Myocyte (in vitro differentiated cells): Measurements from ENCODE around the gene PSME4. TPM values are rescaled to one million over a fixed set of nuclear protein-coding genes. Genes with fewer than 3 reads are reported as not detected.
"Not testable (repeated sequence)": the region's sequence is repeated elsewhere in the genome, so short reads cannot be mapped to it uniquely, and the experiment has no call there.

Experiments used
- DNase-seq: peaks from one replicate; pipeline ENCODE4 v3.0.0-alpha.2; 2012; ENCODE audit warnings: low read depth
- total RNA-seq: library from RNA; depleted of rRNA; stranded (reverse); fragments of >200 nt; gene quantifications from 2 replicates; pipeline ENCODE4 v1.2.3, GENCODE V29; 2014

The PSME4 gene
- total RNA-seq, 1 donor from 2014 or later, result 51.5 TPM

GRCh38 chr2:53964257-53964952, 6.4 kb downstream of the PSME4 start:
- no peak for DNase-seq

GRCh38 chr2:53961478-53962216, 9.1 kb downstream of the PSME4 start:
- DNase-seq, result not testable (repeated sequence)

GRCh38 chr2:53960476-53960875, 10.3 kb downstream of the PSME4 start:
- DNase-seq, result no peak

GRCh38 chr2:53958443-53958842, 12.3 kb downstream of the PSME4 start:
- no peak for DNase-seq

DNA sequence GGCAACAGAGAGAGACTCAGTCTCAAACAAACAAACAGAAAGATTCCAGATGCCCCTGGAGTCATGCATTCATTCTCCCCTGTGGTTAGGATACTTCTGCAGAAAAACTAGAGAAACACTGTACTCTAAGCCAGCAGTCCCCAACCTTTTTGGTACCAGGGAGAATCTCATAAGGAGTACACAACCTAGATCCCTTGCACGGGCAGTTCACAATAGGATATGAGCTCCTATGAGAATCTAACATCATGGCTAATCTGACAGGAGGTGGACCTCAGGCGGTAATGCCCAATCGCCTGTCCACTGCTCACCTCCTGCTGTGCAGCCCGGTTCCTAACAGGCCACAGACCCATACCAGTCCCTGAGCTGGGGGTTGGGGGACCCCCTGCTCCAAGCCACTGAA, 18.3 kb downstream of the PSME4 start:
- no peak for DNase-seq

DNA sequence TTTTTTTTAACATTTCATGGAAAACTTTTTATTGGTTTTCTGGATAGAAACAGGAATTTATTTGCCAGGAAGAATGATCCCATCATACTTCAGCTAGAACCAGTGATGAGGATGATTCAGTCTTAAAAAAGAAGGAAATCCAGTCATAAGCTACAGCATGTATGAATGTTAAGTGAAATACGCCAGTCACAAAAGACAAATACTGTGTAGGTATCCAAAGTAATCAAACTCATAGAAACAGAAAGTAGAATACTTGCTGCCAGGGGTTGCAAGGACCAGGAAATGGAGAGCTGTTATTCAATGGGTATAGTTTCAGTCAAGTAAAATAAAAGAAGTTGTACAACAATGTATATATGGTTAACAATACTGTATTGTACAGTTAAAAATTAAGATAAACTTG, 21.3 kb downstream of the PSME4 start:
- DNase-seq, result no peak

GRCh38 chr2:53945538-53945937, 25.3 kb downstream of the PSME4 start:
- DNase-seq, result no peak

- DNase-seq, result no peak
Observed at GRCh38 chr2:53944542-53944941, 26.3 kb downstream of the PSME4 start.

DNA sequence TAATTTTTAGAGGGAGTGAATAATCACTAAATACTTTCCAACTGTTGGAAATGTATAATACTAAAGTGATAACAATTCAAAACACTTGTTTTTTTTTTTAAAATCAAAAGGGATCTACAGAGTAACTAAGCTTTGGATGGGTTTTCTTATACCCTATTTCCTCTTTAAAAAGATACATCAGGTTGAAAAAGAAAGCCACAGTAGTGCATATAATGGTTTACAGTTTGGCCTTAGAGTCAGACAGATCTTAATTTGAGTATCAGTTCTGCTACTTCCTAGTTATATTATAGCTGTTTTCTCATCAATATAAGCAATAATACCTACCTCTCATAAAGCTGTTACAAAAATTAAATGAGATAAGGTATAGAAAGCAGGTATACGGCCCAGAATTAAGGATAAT, 28.5 kb downstream of the PSME4 start:
- DNase-seq, result no peak

- DNase-seq, result no peak
Observed at GRCh38 chr2:53941749-53942148, 29.0 kb downstream of the PSME4 start.

DNA sequence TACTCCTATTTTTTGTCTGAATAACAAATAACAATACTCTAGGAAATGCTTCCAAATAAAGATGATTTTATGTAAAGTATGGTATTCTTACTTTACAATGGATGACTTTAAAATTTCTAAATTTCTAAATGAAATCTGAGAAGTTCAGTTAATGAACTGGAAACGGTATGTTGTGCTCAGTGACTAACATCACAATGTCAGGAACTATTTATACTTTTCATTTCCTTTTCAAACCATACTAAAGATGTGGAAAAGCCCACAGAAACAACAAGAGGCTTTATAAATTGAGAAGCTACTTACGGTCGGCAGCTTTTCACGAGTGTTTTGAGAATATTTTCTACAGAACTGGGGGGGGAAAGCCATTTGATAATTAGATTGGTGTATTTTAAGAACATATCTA, 31.1 kb downstream of the PSME4 start:
- no peak for DNase-seq

DNA sequence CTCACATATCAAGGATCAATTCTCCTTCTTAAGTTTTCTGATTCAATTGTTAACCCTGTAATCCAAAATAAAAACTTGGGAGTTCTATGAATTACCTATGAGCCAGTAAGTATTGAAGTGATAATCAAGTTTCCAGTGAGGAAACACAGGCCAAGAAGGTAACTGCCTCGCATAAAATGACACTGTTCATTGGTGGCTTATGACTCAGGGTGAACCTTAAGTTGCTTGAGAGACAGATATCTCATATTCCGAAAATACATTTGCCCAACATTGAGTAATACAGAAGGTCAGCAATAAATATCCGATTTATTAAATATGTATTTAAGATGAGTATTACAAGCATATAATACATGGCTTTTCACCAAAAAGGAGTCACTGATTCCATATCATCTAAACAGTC, 31.9 kb downstream of the PSME4 start:
- peak; percentile 52 for DNase-seq

GRCh38 chr2:53933329-53933728, 37.5 kb downstream of the PSME4 start:
- DNase-seq, result no peak

DNA sequence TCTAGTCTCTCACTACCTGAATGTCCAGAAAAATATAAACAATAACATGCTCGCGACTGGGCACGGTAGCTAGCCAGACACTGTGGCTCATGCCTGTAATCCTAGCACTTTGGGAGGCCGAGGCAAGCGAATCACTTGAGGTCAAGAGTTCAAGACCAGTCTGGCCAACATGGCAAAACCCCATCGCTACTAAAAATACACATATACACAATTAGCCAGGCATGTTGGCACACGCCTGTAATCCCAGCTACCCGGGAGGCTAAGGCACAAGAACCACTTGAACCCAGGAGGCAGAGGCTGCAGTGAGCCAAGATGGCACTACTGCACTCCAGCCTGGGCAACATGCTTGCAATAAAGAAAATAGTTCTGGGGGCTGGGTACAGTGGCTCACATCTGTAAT, 44.5 kb downstream of the PSME4 start:
- not testable (repeated sequence) for DNase-seq

DNA sequence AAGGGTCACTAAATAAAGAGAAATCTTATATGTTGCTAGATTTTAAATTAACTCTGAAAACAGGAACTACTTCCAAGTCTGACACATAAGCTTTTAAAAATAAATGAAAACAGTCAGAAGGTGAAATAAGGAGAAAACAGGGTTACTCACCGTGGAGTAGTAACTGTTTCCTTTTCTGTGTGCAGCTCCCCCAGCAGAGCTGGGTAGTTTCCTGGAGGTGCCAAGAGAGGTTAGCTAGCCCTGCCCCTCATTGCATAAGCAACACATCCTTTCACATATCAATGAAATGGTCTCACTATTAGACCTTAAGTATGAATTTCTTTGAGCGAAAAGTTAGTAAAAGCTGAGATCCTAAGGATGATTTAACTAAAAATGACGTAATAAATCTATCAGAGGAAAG, 57.1 kb downstream of the PSME4 start:
- no peak for DNase-seq

- peak; percentile 13 for DNase-seq
Observed at GRCh38 chr2:53911434-53912189, 59.2 kb downstream of the PSME4 start.

DNA sequence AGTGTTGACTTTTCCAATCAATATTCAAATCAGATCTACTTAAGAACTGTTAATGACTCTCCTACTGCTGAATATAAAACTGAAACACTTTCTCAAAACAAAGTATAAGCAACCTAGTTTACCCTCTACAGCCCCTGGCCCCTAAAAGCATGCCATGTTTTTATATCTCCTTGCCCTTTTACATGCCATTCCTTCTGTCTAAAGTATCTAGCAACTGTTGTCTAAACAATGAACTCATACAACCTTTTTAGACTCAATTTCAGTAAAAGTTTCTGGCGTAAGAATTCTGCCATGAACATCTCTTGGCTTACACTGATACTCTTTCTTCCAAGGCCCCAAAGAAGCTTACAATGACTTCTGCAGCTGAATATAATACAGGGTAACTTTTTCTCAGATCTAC, 63.2 kb downstream of the PSME4 start:
- no peak for DNase-seq

GRCh38 chr2:53905396-53905795, 65.4 kb downstream of the PSME4 start:
- no peak for DNase-seq

DNA sequence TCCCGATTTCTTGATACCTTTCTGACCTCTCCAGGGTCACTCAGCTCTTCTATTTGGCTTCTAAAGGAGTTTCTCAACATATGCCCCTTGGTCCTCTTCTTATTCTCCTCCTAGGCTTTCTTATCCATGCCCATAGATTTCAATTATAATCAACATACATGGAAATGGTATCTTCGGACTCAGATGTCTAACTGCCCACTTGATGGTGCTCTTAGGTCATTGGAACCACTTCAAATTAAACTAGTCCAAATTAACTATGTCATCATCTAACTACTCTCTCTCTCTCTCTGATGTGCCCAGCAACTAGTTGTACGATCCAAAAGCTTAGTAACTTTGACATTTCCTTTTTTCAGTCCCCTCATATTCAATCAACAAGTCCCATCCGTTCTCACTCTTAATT, 67.8 kb downstream of the PSME4 start:
- DNase-seq, result no peak

- DNase-seq, result no peak
Observed at GRCh38 chr2:53901192-53901591, 69.6 kb downstream of the PSME4 start.

DNA sequence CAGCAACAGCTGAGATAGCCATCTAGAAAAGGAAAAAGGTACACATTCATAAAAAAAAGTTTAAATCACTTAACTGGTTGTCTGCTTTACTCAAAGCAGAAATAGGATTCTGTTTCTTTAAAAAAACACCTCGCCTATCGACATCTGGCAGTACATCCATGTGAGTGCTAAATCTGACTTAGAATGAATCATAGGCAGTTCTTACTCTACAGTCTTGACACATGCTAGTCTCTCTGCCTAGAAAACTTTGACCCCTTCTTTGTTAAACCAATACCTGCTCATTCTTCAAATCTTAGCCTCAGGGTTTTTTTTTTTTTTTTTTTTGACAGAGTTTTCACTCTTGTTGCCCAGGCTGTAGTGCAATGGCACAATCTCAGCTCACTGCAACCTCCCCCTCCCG, 73.9 kb downstream of the PSME4 start:
- DNase-seq, result peak; percentile 70
